Mesothelial cell of epicardium (in vitro differentiated cells): ENCODE data around the gene FES. TPM values are rescaled to one million over a fixed set of nuclear protein-coding genes. Genes with fewer than 3 reads are reported as not detected.
"Not testable (repeated sequence)": the region's sequence is repeated elsewhere in the genome, so short reads cannot be mapped to it uniquely, and the experiment has no call there.

Source experiments
- DNase-seq, 2 experiments: peaks; one replicate each; pipeline ENCODE4 v3.0.0; 2021; ENCODE audit warnings: low spot score in 2 of 2; ENCODE audit not compliant: unreplicated experiment in 2 of 2
- H3K27ac Mint-ChIP-seq: 2 replicates; pipeline ENCODE4 v1.8.0; 2021; ENCODE audit warnings: mixed read lengths
- H3K27me3 Mint-ChIP-seq: 2 replicates; pipeline ENCODE4 v1.8.0; 2021; ENCODE audit warnings: low read depth, mixed read lengths
- H3K36me3 Mint-ChIP-seq: 2 replicates; pipeline ENCODE4 v1.8.0; 2021; ENCODE audit warnings: mixed read lengths
- H3K4me1 Mint-ChIP-seq: 2 replicates; pipeline ENCODE4 v1.8.0; 2021; ENCODE audit warnings: mixed read lengths
- H3K4me3 Mint-ChIP-seq: 2 replicates; pipeline ENCODE4 v1.8.0; 2021; ENCODE audit warnings: mild to moderate bottlenecking, moderate library complexity, mixed read lengths
- H3K9me3 Mint-ChIP-seq: 2 replicates; pipeline ENCODE4 v1.8.0; 2021; ENCODE audit warnings: mixed read lengths
- total RNA-seq: library from RNA; stranded (reverse); gene quantifications from 3 replicates; pipeline ENCODE4 v1.2.1, GENCODE V29; 2021
- TF ChIP-seq, protein P1 (sequence below): fragments of 200-600 bp; sonication (generic); IDR thresholded peaks from one replicate; pipeline ENCODE4 v1.5.0; 2021; ENCODE audit warnings: antibody characterized with exemption; ENCODE audit not compliant: unreplicated experiment

Gene FES
- total RNA-seq, 1 donor from 2014 or later = 32.6 TPM

GRCh38 chr15:90917569-90917968, 33.3 kb downstream of the FES start:
- no peak for DNase-seq
- H3K27me3 Mint-ChIP-seq = no peaks in the 10 kb centered on the region
- no peak overlapping the region for H3K27ac Mint-ChIP-seq

DNA sequence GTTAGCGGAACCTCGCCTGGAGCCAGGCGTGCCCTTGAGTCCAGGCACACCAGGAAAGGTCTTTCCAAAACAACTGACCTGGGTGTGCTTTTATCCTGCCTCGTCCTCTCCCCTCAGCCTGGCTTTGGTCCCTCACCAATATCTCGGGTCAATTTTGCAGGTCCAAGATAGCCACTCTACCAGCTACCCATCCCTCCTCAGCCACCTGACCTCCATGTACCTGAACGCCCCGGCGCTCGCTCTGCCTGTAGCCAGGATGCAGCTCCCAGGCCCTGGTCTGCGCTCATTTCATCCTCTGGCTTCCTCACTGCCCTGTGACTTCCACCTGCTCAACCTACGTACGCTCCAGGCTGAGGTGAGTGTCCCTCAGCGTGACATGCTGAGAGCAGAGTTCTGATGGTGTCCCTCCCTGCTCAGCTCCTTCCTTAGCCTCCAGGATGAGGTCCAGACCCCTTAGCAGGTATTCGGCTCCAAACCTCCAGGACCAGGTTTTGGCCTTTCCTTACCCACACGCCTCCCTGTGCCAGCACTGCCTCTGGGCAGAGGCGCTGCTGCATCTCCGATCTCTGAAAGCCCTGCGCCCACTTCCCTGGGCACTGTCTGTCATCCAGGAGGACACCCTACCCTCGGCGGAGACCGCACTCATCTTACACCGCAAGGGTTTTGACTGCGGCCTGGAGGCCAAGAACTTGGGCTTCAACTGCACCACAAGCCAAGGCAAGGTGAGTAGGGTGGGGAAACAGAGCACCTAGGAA, 33.9 kb downstream of the FES start:
- H3K4me3 Mint-ChIP-seq = no peak overlapping the region
- DNase-seq = no peak
- peaks cover 39% of the 10 kb centered on the region for H3K36me3 Mint-ChIP-seq
- TF ChIP-seq, protein P1, sequence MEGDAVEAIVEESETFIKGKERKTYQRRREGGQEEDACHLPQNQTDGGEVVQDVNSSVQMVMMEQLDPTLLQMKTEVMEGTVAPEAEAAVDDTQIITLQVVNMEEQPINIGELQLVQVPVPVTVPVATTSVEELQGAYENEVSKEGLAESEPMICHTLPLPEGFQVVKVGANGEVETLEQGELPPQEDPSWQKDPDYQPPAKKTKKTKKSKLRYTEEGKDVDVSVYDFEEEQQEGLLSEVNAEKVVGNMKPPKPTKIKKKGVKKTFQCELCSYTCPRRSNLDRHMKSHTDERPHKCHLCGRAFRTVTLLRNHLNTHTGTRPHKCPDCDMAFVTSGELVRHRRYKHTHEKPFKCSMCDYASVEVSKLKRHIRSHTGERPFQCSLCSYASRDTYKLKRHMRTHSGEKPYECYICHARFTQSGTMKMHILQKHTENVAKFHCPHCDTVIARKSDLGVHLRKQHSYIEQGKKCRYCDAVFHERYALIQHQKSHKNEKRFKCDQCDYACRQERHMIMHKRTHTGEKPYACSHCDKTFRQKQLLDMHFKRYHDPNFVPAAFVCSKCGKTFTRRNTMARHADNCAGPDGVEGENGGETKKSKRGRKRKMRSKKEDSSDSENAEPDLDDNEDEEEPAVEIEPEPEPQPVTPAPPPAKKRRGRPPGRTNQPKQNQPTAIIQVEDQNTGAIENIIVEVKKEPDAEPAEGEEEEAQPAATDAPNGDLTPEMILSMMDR = no peak
- H3K4me1 Mint-ChIP-seq = no peaks in the 10 kb centered on the region
- no peaks in the 10 kb centered on the region for H3K27me3 Mint-ChIP-seq
- no peak overlapping the region for H3K27ac Mint-ChIP-seq
- H3K9me3 Mint-ChIP-seq = no peaks in the 10 kb centered on the region

More at GRCh38 chr15:90917569-90917968, 33.3 kb downstream of the FES start:
- H3K9me3 Mint-ChIP-seq = no peaks in the 10 kb centered on the region
- TF ChIP-seq, protein P1 = no peak
- H3K4me3 Mint-ChIP-seq = no peak overlapping the region
- H3K36me3 Mint-ChIP-seq = peaks cover 43% of the 10 kb centered on the region
- no peaks in the 10 kb centered on the region for H3K4me1 Mint-ChIP-seq

- Mint-ChIP-seq H3K4me3 (no peak overlapping the region), H3K4me1 (no peaks in the 10 kb centered on the region), H3K9me3 (no peaks in the 10 kb centered on the region), H3K27ac (no peak overlapping the region), H3K36me3 (peaks cover 36% of the 10 kb centered on the region), H3K27me3 (no peaks in the 10 kb centered on the region)
- TF ChIP-seq, protein P1 = no peak
- no peak for DNase-seq
These were observed 34.5 kb downstream of the FES start for GRCh38 chr15:90918835-90919234.

DNA sequence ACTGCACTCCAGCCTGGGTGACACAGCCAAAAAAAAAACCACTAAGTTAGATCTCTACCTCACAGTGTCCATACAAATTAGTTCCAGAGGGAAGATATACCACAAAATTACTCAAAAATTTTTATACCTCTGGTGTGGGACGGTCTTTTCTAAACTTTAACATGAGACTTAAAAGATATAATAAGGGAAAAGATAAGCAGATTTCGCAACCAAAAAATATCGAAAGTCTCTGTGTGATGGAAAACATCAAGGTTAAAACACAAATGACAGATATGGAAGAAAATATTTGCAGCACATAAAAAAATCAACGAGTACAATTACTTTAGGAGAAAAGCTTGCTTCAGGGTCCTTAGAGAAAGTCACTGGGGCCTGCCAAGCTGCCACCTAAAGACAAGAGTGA, 37.6 kb downstream of the FES start:
- Mint-ChIP-seq H3K4me3 (no peak overlapping the region), H3K36me3 (peaks cover 24% of the 10 kb centered on the region), H3K27ac (no peak overlapping the region), H3K27me3 (no peaks in the 10 kb centered on the region), H3K9me3 (no peaks in the 10 kb centered on the region), H3K4me1 (no peaks in the 10 kb centered on the region)
- TF ChIP-seq, protein P1 = no peak
- no peak for DNase-seq

DNA sequence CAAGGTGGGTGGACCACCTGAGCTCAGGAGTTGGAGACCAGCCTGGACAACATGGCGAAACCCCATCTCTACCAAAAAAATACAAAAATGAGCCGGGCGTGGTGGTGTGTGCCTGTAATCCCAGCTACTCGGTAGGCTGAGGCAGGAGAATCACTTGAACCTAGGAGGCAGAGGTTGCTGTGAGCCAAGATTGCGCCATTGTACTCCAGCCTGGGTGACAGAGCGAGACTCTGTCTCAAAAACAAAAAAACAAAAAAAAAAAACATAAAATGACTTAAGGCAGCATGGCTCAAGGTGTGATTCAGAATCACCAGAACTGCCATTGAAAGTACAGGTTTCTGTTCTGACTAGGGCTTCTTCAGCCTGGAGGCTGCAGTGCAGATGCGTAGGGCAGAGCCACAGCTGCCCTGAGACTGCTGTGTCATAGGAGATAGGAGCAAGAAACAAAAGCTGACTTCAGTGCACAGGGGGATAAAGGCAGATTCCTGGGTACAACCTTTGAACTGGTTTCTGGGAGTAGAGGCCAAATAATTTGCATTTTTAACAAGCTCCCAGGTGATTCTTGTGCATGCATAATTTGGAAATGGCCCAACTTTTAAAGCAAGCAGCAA, 38.5 kb downstream of the FES start:
- DNase-seq, H3K4me1 Mint-ChIP-seq, H3K4me3 Mint-ChIP-seq, H3K27ac Mint-ChIP-seq, H3K9me3 Mint-ChIP-seq, H3K27me3 Mint-ChIP-seq: not testable (repeated sequence)
- peaks cover 19% of the 10 kb centered on the region for H3K36me3 Mint-ChIP-seq

DNA sequence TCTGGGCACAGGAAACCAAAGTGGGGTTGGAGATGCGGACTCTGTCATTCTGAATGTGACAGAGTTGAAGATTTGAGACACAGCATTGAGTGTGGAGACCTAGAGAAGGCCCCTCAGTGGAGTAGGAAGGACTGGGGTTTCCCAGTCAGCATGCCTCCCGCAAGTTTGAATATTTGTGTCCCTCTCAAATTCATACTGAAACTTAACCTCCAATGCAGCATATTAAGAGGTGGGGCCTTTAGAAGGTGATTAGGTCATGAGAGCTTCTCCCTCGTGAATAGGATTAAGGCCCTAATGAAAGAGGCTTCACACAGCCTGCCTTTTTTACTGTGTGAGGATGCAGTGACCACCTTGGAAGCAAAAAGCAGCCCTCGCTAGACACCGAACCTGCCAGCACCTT, 40.1 kb downstream of the FES start:
- no peaks in the 10 kb centered on the region for H3K27me3 Mint-ChIP-seq
- no peak overlapping the region for H3K4me3 Mint-ChIP-seq
- H3K36me3 Mint-ChIP-seq = peaks cover 13% of the 10 kb centered on the region
- no peak for DNase-seq
- H3K9me3 Mint-ChIP-seq = no peaks in the 10 kb centered on the region
- TF ChIP-seq, protein P1 = no peak
- H3K4me1 Mint-ChIP-seq = no peaks in the 10 kb centered on the region
- no peak overlapping the region for H3K27ac Mint-ChIP-seq

DNA sequence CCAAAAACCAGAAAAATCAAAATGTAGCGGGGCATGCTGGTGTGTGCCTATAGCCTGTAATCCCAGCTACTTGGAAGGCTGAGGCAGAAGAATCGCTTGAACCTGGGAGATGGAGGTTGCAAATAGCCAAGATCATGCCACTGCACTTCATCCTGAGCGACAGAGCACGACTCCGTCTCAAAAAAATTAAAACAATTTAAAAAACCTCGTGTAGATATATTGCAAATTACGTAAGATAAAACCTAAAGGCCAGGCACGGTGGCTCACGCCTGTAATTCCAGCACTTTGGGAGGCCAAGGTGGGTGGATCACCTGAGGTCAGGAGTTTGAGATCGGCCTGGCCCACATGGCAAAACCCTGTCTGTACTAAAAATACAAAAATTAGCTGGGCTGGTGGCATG, 42.5 kb downstream of the FES start:
- not testable (repeated sequence) for H3K27ac Mint-ChIP-seq, H3K36me3 Mint-ChIP-seq, H3K4me3 Mint-ChIP-seq, H3K9me3 Mint-ChIP-seq, DNase-seq, H3K27me3 Mint-ChIP-seq, H3K4me1 Mint-ChIP-seq

DNA sequence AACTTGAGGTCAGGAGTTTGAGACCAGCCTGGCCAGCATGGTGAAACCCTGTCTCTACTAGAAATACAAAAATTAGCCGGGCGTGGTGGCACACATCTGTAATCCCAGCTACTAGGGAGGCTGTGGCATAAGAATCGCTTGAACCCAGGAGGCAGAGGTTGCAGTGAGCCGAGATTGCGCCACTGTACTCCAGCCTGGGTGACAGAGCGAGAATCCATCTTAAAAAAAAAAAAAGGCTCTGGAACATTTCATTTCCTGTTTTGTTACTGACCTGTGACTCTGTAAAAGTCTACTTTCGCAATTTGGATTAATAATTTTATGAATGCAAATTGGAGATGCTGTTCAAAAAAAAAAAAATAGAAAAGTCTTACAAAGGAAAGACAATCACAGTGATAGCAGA, 43.8 kb downstream of the FES start:
- H3K27me3 Mint-ChIP-seq, H3K4me1 Mint-ChIP-seq, DNase-seq, H3K36me3 Mint-ChIP-seq, H3K27ac Mint-ChIP-seq, H3K4me3 Mint-ChIP-seq, H3K9me3 Mint-ChIP-seq: not testable (repeated sequence)
